ENCODE results near the gene OBSCN. TPM values are rescaled to one million over a fixed set of nuclear protein-coding genes. Genes with fewer than 3 reads are reported as not detected.

OBSCN gene
- total RNA-seq, 2 experiments from 2014 or later, result 12.3 to 14.4 TPM

DNA sequence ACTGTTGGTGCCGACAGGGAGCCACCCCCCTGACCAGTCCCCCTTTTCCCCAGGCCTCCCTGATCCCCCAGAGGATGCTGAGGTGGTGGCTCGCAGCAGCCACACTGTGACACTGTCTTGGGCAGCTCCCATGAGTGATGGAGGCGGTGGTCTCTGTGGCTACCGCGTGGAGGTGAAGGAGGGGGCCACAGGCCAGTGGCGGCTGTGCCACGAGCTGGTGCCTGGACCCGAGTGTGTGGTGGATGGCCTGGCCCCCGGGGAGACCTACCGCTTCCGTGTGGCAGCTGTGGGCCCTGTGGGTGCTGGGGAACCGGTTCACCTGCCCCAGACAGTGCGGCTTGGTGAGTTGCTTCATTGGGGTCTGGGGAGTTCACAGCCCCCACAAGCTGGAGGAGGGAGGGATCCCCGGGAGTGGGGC, 109.6 kb downstream of the OBSCN start:
- CTCF ChIA-PET, result no interaction called here
- Mint-ChIP-seq H3K27ac (no peak overlapping the region), H3K9me3 (ENCODE audit: insufficient read depth) (peaks cover 11% of the 10 kb centered on the region), H3K27me3 (ENCODE audit: low read depth) (no peaks in the 10 kb centered on the region), H3K36me3 (ENCODE audit: low read depth) (peaks cover 3% of the 10 kb centered on the region), H3K4me3 (no peak overlapping the region), H3K4me1 (ENCODE audit: low read depth) (no peaks in the 10 kb centered on the region)
- ATAC-seq (no peak), DNase-seq (no peak)
- POLR2A ChIA-PET, result interaction anchor here (0.6 kb wide), 1 partner anchor 14 kb away, joined by 3 read pairs; no protein-coding TSS in a partner anchor

DNA sequence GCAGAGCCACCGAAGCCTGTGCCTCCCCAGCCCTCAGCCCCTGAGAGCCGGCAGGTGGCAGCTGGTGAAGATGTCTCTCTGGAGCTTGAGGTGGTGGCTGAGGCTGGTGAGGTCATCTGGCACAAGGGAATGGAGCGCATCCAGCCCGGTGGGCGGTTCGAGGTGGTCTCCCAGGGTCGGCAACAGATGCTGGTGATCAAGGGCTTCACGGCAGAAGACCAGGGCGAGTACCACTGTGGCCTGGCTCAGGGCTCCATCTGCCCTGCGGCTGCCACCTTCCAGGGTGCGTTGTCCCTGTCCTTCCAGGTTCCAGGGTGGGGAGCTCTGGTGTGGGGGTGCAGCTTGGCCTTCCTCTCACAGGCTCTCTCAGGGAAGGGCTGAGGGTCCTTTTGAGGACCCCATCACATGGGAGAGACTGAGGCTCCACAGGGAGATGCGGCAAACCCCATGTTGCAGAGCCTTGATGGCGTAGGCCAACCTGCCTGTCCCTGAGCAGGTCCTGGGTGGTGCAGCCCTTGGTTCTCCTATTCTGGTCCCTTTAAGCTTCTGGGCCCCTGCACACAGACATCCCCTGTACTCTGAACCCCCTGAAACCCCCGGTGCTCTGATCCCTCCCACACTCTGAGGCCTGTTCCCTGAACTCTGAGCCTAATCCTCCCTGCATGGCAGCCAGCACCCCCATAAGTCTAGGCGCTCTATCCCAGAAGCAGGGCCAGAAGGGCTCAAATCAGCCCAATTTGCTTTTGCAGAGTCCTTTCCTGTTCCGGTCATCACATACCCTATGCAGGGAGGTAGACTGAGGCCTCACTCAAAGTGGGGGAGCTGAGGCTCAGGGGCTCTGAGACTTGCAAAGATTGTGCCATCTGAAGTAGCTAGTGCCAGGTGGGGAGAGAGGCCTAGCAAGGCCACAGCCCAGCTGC, 110.3 kb downstream of the OBSCN start:
- POLR2A ChIA-PET, result no interaction called here
- Mint-ChIP-seq H3K27me3 (ENCODE audit: low read depth) (no peaks in the 10 kb centered on the region), H3K27ac (no peak overlapping the region), H3K9me3 (ENCODE audit: insufficient read depth) (peaks cover 5% of the 10 kb centered on the region), H3K4me1 (ENCODE audit: low read depth) (no peaks in the 10 kb centered on the region), H3K4me3 (no peak overlapping the region), H3K36me3 (ENCODE audit: low read depth) (no peaks in the 10 kb centered on the region)
- ATAC-seq, result no peak
- no peak for DNase-seq
- CTCF ChIA-PET, result no interaction called here

DNA sequence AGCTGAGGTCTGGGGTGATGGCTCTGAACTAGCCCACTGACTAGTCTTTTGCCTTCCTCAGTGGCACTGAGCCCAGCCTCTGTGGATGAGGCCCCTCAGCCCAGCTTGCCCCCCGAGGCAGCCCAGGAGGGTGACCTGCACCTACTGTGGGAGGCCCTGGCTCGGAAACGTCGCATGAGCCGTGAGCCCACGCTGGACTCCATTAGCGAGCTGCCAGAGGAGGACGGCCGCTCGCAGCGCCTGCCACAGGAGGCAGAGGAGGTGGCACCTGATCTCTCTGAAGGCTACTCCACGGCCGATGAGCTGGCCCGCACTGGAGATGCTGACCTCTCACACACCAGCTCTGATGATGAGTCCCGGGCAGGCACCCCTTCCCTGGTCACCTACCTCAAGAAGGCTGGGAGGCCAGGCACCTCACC, 111.0 kb downstream of the OBSCN start:
- no peaks in the 10 kb centered on the region for H3K27me3 Mint-ChIP-seq (ENCODE audit: low read depth)
- POLR2A ChIA-PET, result no interaction called here
- no peaks in the 10 kb centered on the region for H3K36me3 Mint-ChIP-seq (ENCODE audit: low read depth)
- CTCF ChIA-PET, result no interaction called here
- H3K9me3 Mint-ChIP-seq (ENCODE audit: insufficient read depth), result no peaks in the 10 kb centered on the region
- no peak overlapping the region for H3K4me3 Mint-ChIP-seq
- DNase-seq, result no peak
- H3K4me1 Mint-ChIP-seq (ENCODE audit: low read depth), result no peaks in the 10 kb centered on the region
- no peak overlapping the region for H3K27ac Mint-ChIP-seq
- no peak for ATAC-seq

DNA sequence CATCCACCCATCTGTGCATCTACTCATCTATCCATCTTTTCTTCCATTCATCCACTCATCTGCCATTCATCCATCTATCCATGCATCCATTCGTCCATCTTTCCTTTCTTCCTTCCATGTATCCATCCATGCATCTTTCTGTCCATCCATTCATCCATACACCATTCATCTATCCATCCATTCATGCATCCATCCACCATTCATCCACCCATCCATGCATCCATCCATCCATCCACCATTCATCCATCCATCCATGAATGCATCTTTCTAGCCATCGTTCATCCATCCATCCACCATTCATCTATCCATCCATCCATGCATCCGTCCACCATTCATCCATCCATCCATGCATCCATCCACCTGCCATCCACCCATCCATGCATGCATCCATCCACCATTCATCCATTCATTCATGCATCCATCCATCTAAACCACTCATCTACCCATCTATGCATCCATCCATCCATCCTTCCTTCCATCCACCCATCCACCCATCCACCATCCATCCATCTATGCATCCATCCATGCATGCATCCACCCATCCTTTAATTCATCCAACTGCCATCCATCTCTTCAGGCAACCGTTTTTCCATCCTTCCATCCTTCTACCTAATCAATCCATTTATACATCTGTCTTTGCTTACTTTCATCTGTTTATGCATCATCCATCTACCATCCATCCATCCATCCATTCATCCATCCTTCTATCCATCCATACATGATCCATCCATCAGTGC, 111.7 kb downstream of the OBSCN start:
- Mint-ChIP-seq H3K4me1 (ENCODE audit: low read depth) (no peaks in the 10 kb centered on the region), H3K27ac (no peak overlapping the region), H3K36me3 (ENCODE audit: low read depth) (no peaks in the 10 kb centered on the region), H3K27me3 (ENCODE audit: low read depth) (no peaks in the 10 kb centered on the region), H3K9me3 (ENCODE audit: insufficient read depth) (no peaks in the 10 kb centered on the region), H3K4me3 (no peak overlapping the region)
- POLR2A ChIA-PET, result no interaction called here
- ATAC-seq, result no peak
- CTCF ChIA-PET, result no interaction called here
- no peak for DNase-seq

DNA sequence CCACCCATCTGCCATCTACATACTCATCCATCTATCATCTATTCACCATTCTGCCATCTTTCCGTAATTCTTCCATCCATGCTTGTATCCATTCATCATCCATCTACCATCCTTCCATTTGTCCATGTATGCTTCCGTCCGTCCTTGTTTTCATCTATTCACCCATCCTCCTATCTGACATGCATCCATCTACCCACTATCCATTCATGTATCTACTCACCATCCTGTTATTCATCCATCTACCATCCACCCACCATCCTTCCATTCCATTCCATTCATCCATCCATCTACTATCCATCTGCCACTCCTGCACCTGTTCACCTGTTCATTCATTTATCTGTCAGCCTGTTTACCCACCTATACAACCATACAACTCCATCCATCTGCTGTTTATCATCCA, 112.5 kb downstream of the OBSCN start:
- no peaks in the 10 kb centered on the region for H3K27me3 Mint-ChIP-seq (ENCODE audit: low read depth)
- DNase-seq (no peak), ATAC-seq (no peak)
- peaks cover under 1% of the 10 kb centered on the region for H3K36me3 Mint-ChIP-seq (ENCODE audit: low read depth)
- H3K4me1 Mint-ChIP-seq (ENCODE audit: low read depth), result no peaks in the 10 kb centered on the region
- no peak overlapping the region for H3K27ac Mint-ChIP-seq
- POLR2A ChIA-PET, result no interaction called here
- CTCF ChIA-PET, result no interaction called here
- H3K9me3 Mint-ChIP-seq (ENCODE audit: insufficient read depth), result no peaks in the 10 kb centered on the region
- H3K4me3 Mint-ChIP-seq, result no peak overlapping the region

DNA sequence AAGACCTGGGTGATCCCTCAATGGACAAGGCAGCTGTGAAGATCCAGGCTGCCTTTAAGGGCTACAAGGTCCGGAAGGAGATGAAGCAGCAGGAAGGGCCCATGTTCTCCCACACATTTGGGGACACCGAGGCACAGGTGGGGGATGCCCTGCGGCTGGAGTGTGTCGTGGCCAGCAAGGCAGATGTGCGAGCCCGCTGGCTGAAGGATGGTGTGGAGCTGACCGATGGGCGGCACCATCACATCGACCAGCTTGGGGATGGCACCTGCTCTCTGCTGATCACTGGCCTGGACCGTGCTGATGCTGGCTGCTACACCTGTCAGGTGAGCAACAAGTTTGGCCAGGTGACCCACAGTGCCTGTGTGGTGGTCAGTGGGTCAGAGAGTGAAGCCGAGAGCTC, 113.6 kb downstream of the OBSCN start:
- CTCF ChIA-PET, result no interaction called here
- Mint-ChIP-seq H3K9me3 (ENCODE audit: insufficient read depth) (no peaks in the 10 kb centered on the region), H3K36me3 (ENCODE audit: low read depth) (peaks cover 2% of the 10 kb centered on the region), H3K4me1 (ENCODE audit: low read depth) (no peaks in the 10 kb centered on the region), H3K4me3 (no peak overlapping the region), H3K27me3 (ENCODE audit: low read depth) (no peaks in the 10 kb centered on the region), H3K27ac (no peak overlapping the region)
- POLR2A ChIA-PET, result no interaction called here
- DNase-seq (no peak), ATAC-seq (no peak)

DNA sequence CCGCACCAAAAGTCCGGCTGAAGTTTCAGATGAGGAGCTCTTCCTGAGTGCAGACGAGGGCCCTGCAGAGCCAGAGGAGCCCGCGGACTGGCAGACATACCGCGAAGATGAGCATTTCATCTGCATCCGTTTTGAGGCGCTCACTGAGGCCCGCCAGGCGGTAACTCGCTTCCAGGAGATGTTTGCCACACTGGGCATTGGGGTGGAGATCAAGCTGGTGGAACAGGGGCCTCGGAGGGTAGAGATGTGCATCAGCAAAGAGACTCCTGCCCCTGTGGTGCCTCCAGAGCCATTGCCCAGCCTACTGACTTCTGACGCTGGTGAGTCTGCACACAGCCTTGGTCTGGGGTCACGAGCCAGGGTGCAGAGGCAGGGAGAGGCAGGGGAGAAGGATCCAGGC, 114.1 kb downstream of the OBSCN start:
- POLR2A ChIA-PET, result no interaction called here
- DNase-seq (no peak), ATAC-seq (no peak)
- Mint-ChIP-seq H3K4me3 (no peak overlapping the region), H3K27ac (no peak overlapping the region), H3K9me3 (ENCODE audit: insufficient read depth) (no peaks in the 10 kb centered on the region), H3K27me3 (ENCODE audit: low read depth) (no peaks in the 10 kb centered on the region), H3K36me3 (ENCODE audit: low read depth) (peaks cover 2% of the 10 kb centered on the region), H3K4me1 (ENCODE audit: low read depth) (no peaks in the 10 kb centered on the region)
- CTCF ChIA-PET, result no interaction called here

DNA sequence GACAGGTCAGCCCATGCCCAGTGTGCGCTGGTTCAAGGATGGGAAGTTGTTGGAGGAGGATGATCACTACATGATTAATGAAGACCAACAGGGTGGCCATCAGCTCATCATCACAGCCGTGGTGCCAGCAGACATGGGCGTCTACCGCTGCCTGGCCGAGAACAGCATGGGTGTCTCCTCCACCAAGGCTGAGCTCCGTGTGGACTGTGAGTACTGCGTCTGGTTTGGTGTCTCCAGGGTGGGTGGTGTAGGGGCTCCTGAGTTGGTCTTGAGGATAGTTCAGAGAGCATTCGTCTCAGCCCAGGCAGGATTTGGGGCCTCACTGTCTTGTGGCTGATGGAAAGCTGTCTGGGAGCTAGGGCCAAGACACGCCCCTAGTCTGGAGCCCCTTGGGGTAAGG, 115.6 kb downstream of the OBSCN start:
- Mint-ChIP-seq H3K9me3 (ENCODE audit: insufficient read depth) (no peaks in the 10 kb centered on the region), H3K4me3 (no peak overlapping the region), H3K27me3 (ENCODE audit: low read depth) (peaks cover 4% of the 10 kb centered on the region), H3K36me3 (ENCODE audit: low read depth) (peaks cover 2% of the 10 kb centered on the region), H3K4me1 (ENCODE audit: low read depth) (no peaks in the 10 kb centered on the region), H3K27ac (no peak overlapping the region)
- no peak for ATAC-seq
- ChIA-PET POLR2A (no interaction called here), CTCF (no interaction called here)
- no peak for DNase-seq

DNA sequence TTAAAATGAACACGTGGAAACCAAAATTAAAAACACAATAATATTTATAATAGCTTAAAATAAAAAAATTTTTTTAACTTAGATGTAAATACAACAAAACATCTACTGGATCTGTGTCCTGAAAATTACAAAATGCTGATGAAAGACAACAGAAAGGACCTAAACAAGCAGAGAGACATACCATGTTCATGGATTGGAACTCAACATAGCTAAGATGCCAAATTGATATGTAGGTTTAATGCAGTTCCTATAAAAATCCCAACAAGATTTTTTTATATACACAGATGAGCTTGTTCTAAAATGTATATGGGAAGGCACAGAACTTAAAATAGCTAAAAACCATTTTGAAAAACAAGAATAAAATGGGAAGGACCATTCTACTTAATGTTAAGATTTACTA, 117.4 kb downstream of the OBSCN start:
- ATAC-seq (no peak), DNase-seq (no peak)
- Mint-ChIP-seq H3K27me3 (ENCODE audit: low read depth) (peaks cover 4% of the 10 kb centered on the region), H3K27ac (no peak overlapping the region), H3K4me1 (ENCODE audit: low read depth) (no peaks in the 10 kb centered on the region), H3K36me3 (ENCODE audit: low read depth) (peaks cover 2% of the 10 kb centered on the region), H3K4me3 (no peak overlapping the region), H3K9me3 (ENCODE audit: insufficient read depth) (no peaks in the 10 kb centered on the region)
- ChIA-PET POLR2A (no interaction called here), CTCF (no interaction called here)

DNA sequence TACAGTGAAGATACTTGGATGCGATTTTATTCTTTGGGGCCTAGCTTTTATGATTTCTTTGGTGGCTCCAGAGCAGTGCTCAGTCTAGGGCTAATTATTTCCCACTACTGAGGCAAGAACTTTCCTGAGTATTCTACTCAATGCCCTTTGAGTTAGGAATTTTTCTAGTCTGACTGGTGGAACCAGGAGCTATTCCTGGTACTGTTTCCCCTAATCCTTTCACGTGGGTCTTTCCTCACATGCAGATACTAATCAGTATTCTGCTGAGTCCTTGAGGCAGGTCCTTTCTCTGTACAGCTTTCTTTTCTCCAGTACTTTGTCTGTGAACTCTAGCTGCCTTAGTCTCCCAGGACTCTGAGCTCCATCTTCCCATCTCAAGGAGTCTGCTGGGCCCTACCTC, 122.0 kb downstream of the OBSCN start:
- DNase-seq (no peak), ATAC-seq (no peak)
- peaks cover 2% of the 10 kb centered on the region for H3K36me3 Mint-ChIP-seq (ENCODE audit: low read depth)
- ChIA-PET POLR2A (no interaction called here), CTCF (no interaction called here)
- no peaks in the 10 kb centered on the region for H3K4me1 Mint-ChIP-seq (ENCODE audit: low read depth)
- no peaks in the 10 kb centered on the region for H3K9me3 Mint-ChIP-seq (ENCODE audit: insufficient read depth)
- peaks cover 4% of the 10 kb centered on the region for H3K27me3 Mint-ChIP-seq (ENCODE audit: low read depth)
- H3K27ac Mint-ChIP-seq, result no peak overlapping the region
- H3K4me3 Mint-ChIP-seq, result no peak overlapping the region

DNA sequence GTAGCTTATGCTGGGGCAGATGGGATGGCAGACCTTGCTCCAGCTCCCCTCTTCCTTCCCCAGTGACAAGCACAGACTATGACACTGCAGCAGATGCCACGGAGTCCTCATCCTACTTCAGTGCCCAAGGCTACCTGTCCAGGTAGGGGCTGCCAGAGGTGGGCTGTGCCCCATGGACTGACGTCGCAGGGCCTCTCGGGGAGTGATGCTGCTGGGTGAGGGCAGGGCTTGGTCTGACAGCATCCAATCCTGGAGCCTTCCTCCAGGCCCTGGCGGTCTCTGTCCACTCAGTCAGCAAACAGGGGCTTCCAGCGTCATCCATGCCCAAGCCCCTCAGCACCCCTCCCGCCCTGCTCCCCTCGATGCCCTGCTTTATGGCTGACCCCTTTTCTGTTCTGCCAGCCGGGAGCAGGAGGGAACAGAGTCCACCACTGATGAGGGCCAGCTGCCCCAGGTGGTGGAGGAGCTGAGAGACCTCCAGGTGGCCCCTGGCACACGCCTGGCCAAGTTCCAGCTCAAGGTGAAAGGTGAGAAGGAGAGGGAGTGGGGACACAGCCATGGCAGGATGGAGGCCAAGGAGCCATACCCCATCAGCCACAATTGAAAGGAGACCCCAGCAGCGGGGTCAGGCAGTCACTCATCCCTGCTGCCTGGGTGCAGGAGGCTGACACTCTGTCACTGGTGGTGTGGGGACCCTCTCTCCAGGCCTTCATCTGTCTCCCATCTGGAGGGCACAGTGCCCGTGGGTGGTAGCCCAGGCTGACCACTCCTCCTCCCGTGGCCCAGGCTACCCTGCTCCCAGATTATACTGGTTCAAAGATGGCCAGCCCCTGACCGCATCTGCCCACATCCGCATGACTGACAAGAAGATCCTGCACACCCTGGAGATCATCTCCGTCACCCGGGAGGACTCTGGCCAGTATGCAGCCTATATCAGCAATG, 125.2 kb downstream of the OBSCN start:
- H3K4me3 Mint-ChIP-seq, result no peak overlapping the region
- no peaks in the 10 kb centered on the region for H3K27me3 Mint-ChIP-seq (ENCODE audit: low read depth)
- ChIA-PET POLR2A (no interaction called here), CTCF (no interaction called here)
- no peaks in the 10 kb centered on the region for H3K4me1 Mint-ChIP-seq (ENCODE audit: low read depth)
- no peak overlapping the region for H3K27ac Mint-ChIP-seq
- H3K36me3 Mint-ChIP-seq (ENCODE audit: low read depth), result no peaks in the 10 kb centered on the region
- H3K9me3 Mint-ChIP-seq (ENCODE audit: insufficient read depth), result no peaks in the 10 kb centered on the region
- ATAC-seq, result no peak
- no peak for DNase-seq

DNA sequence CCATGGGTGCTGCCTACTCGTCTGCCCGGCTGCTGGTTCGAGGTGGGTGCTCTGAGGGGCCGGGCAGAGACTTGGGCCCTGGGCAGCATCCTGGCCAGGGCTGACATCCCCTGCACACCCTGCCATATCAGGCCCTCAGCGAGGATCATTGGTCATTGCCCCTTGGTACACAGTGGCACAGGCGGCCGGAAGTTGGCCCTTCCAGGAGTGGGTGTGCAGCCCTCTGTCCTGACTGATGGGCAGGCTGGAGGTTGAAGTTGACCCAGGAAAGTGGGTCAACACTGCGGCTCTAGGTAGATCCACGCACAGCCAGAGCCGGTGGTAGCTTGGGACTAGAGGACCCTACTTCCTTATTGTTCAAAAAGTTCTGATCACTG, 125.9 kb downstream of the OBSCN start:
- no peak overlapping the region for H3K27ac Mint-ChIP-seq

More for the DNA sequence above, 125.9 kb downstream of the OBSCN start:
- Mint-ChIP-seq H3K4me3 (no peak overlapping the region), H3K36me3 (ENCODE audit: low read depth) (no peaks in the 10 kb centered on the region), H3K4me1 (ENCODE audit: low read depth) (no peaks in the 10 kb centered on the region), H3K27me3 (ENCODE audit: low read depth) (no peaks in the 10 kb centered on the region), H3K9me3 (ENCODE audit: insufficient read depth) (no peaks in the 10 kb centered on the region)
- DNase-seq (no peak), ATAC-seq (no peak)
- POLR2A ChIA-PET, result no interaction called here
- CTCF ChIA-PET, result no interaction called here
